Brain pericyte (primary cell): ENCODE results near the gene MAP3K4.

Experiments
- DNase-seq: peaks from one replicate; pipeline ENCODE4 v3.0.0-alpha.2; 2012; ENCODE audit warnings: low read depth, low spot score

The MAP3K4 gene

DNA sequence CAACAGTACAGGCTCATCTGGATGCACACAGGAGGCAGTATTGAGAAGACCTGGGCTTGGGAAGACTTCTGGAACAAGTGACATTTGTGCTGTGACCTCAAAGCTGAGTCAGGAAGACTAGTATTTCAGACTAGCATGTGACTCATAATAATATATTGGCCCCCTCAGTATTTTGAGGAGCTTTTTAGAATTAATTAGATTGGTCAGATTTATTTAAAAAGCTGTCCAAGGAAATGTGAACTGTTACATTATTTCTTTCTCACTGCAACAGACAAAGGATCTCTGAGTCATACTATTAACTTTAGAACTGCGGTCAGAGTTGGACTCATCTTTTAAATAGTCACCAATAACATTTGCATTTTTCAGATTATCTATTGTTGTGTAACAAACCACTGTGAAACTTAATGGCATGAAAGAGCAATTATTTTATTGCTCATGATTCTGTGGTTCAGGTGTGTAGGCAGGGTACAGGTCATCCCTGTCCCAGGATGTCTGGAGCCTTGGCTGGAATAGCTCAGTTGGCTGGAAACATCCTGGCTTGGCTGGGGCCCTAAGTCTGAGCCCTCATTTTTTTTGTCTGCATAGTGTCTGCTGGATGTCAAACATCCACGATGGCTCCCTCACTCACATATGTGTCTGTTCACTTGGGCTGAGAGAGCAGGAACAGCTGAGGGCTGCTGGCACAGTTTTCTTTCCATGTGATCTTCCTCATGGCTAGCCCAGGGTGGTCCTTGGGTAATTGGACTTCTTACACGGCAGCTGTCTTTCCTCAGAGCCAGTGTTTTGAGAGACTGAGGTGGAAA is 46.9 kb downstream of the MAP3K4 start:
- DNase-seq = no peak

DNA sequence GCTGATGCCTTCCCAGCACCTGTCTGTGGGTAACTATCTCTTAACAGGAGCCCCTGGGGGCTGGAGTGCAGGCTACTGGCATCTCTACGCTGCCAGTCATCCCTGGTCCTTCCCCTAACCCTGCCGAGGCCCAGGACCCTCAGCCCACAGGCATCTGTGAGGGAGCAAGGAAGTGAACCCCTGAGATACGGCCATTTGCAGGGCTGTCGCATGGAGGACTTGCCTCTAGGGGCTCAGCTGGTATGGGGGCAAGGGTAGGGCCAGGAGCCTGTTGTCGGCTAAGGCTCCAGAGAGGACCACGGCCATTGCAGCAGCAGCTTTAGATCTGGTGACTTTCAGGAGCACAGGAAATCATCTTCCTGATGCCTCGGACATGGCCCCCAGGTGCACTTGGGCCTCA is 49.7 kb downstream of the MAP3K4 start:
- no peak for DNase-seq

GRCh38 chr6:161044335-161044734 is 52.8 kb downstream of the MAP3K4 start:
- no peak for DNase-seq

DNA sequence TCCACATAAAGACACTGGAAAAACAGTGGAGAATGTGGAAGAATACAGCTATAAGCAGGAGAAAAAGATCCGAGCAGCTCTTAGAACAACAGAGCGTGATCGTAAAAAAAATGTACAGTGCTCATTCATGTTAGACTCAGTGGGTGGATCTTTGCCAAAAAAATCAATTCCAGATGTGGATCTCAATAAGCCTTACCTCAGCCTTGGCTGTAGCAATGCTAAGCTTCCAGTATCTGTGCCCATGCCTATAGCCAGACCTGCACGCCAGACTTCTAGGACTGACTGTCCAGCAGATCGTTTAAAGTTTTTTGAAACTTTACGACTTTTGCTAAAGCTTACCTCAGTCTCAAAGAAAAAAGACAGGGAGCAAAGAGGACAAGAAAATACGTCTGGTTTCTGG is 57.1 kb downstream of the MAP3K4 start:
- peak; percentile 66 for DNase-seq

DNA sequence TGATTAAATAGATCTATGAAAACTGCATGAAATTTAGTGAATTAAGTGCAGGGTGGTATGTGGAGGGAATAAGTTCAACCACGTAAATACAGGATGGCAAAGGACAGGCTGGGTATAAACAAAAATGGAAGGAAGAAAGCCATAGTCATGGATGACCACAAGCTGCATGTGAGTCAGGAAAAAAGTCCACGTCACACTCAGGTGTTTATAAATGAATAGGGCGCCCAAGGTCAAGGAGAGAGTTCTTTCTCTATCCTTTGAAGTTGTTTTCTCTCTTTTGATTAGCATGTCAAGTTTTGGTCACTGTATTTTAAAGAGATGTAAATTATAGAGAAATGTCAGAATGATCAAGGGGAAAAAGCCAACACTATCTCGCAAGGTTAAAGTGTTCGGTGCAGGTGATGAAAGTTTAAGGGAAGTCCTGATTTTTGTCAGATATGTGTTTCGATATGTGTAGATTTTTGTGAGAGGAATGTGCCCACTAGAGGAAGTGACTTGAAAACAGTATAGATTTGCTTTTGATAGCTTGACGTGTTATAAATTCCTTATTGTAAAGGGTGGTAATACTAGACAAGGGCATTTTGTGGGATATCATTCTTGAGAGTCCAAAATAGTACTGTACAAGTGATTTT is 58.7 kb downstream of the MAP3K4 start:
- no peak for DNase-seq

DNA sequence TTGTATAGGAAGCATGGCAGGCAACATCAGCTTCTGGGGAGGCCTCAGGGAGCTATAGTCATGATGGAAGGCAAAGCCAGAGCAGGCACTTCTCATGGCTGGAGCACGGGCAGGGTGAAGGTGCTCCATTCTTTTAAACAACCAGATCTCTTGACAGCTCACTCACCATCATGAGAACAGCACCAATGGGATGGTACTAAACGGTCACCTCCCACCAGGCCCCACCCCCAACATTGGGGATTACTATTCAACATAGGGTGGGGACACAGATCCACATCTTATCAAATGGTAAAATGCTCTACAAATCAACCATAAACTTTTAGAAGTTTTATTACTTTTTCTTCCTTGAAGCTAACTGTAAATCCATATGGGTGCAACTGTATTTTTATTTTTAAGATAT is 61.5 kb downstream of the MAP3K4 start:
- no peak for DNase-seq

DNA sequence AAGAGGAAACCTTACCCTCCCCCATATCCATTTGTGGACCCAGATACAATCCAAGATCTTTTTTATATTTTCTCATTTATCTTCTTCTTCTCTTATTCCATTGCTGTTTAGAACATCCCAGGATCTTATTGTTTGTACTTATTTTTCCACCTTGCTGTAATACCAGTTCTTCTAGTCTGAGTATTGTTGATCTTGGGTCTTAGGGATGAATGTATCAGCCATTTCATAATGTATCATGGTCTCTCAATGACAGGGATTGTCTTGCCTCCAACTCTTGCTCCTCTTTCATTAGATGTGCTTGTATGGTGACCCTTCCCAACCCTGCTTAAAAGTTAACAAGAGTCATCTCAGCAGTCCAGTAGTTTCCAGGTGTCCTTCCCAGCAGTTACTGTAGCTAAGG is 63.3 kb downstream of the MAP3K4 start:
- no peak for DNase-seq

DNA sequence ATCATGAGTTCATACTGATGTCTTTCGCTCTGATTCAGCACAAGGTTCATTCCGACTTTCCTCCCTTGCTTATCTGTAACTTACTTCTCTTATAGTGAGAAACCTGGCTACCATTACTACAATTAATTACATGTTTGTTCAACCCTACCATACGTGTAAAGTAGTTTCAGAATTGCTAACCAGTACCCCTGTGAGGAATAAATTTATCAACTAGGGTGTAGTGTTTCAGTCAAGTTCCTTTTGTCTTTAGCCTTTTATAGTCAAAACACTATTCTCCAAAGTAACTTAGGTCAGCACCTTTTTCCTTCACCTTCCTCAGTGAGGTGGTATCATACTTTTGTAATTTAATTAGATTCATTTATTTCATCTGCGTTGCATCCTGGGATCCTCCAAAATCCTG is 64.9 kb downstream of the MAP3K4 start:
- DNase-seq = no peak

DNA sequence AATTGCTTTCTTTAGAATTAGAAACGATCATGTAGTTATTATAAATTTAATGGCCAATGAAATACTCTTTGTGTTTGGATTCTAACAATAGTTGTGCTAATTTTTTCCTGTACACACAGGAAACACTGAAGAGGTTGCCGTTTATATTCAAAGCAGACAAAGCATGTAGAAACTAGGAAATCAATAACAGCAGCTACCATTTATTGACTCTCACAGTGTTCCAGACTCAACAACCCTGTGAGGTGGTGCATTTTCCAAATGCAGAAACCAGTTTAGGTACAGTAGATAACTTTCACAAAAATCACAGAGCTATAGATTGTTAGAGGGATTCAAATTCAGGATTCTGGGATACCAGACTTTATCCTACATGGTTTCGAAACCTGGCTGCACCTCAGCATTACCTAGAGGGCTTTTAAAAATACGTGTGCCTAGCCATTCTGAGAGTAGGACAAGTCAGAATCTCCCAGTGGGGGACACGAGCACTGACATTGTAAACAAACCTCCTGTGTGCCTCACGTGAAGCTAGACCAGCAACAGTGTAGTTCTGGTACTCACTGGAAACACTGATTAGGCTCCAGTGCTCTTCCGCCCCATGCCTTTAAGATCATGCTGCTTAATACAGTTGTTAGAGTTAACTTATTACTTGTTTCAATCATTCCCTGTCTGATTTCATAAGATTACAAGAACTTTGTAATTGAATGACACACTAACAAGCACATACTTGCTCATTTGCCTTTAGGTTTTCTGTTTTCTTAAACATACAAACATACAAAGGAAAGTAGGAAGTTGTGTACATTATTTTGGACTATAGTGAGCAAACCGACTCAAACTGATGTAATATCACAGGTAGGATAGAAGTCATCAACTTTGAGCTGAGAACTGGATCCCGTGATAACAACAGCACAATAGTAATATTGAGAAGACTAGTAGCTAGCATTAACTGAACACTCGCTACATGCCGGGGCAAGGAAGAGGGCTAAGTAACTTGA is 65.8 kb downstream of the MAP3K4 start:
- no peak for DNase-seq

DNA sequence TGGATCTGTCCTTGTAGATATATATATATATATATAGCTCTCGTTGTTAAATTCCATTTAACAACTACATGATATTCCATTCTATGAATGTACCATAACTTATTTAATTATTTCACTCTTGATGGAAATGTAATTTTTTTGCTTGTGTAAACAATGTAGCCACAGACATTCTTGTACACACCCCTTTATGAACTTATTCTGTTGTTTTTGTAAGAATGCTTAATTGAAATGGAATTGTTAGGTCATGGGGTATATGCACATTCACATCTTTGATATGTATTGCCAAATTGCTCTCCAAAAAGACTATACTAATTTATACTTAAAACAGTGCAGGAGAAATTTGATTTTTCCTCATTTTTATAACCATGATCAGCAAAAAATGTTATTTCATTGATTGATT is 67.2 kb downstream of the MAP3K4 start:
- DNase-seq = no peak

GRCh38 chr6:161061576-161061975 is 70.0 kb downstream of the MAP3K4 start:
- DNase-seq = no peak

DNA sequence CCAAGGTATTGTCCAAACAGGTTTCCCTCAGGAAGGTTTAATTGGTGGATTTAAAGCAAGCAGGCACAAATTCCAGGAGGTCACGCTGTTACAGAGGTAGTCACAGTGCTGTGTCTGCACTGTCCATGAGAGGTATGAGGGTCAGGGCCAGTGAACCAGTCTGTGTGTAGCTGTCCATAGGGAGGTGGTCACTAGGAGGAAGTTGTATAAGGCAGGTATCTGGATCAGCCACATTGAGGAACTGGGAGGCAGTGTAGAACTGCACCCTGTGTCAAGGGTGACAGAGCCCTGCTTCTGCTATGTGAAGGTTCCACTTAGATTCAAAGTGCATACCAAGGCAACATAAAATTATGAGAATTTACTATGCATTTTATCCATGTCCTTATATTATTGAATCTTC is 73.3 kb downstream of the MAP3K4 start:
- DNase-seq = no peak

- DNase-seq = no peak
Observed at GRCh38 chr6:161066511-161066910, 74.9 kb downstream of the MAP3K4 start.

GRCh38 chr6:161067749-161068148 is 76.2 kb downstream of the MAP3K4 start:
- DNase-seq = no peak

DNA sequence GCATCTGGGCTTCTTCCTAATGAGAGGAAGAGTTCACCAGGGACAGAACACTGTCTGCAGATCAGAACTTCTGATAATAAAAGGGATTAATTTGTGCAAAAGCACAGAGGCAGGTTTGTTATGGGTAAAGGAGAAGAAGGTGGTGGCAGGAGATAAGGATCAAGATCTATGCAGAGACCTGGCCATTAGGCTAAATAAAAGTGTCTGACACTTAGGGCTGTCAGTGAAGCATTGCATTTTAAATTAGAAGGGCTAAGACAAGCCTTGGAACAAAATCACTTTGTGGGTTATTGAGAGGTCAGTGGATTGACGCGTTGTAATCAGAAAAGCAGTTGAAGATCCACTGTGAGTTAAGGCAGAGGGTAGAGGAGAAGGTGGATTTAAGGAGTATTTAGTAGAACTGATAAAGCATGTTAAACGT is 76.8 kb downstream of the MAP3K4 start:
- no peak for DNase-seq

DNA sequence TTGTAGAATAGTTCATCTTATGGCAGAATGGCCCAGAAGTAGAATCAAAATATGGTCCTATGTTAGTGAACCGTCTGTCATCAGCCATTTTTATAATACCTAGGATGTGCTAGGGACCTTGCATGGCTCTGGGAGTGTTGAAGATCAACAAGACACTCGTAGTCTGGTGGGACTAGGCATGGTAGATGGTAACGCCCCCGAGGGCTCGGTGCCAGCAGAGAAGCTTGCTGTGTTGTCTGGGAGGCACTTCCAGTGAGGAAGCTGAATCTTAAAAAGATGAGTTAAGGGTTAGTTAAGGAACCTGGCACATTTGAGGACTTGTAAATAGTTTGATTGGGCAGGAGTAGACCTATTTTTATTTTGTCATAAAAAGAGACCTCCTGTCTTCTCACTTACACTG is 82.4 kb downstream of the MAP3K4 start:
- DNase-seq = no peak

GRCh38 chr6:161074496-161075121 is 83.0 kb downstream of the MAP3K4 start:
- no peak for DNase-seq

GRCh38 chr6:161076181-161076677 is 84.7 kb downstream of the MAP3K4 start:
- no peak for DNase-seq

GRCh38 chr6:161079566-161080262 is 88.1 kb downstream of the MAP3K4 start:
- DNase-seq = no peak

DNA sequence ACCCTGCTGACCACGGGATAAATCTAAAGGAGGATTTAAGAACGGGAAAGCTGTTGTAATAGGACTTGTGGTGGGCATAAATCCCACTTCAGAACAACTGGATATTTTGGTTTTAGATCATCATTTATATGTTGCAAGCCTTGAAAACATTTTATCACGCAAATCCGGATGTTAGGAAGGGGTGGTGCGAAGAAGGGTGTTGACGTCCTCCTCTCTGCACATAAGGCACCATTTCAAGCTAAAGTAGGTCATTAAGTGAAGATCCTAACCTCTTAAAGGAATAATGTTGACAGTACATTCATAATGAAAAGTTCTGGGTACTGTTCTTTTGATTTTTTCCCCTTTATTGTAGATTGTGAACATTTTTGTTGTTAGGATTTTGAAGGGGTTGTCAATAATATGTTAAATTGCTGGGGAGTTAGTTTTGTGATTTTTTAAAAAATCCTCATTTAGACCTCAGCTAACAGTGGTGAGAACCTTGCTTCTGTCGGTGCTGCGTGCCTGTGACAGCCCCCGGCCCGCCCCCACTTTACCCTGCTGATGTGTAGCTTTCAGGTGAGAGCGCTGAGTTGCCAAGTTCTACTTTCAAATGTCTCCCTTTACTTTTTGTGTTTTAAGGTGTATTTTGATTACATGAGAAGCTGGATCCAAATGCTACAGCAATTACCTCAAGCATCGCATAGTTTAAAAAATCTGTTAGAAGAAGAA is 88.8 kb downstream of the MAP3K4 start:
- no peak for DNase-seq
